Activated CD4-positive, alpha-beta T cell treated with anti-CD3 and anti-CD28 coated beads for 24 hours (primary cell): Measurements from ENCODE around the gene GEMIN5.

Source experiments
- DNase-seq, 2 donors: peaks; one replicate each; pipeline ENCODE4 v3.0.0-alpha.2; 2020; ENCODE audit warnings: low read depth in 2 of 2

GEMIN5 gene

GRCh38 chr5:154849264-154849785, 88.7 kb downstream of the GEMIN5 start:
- no peak for DNase-seq

- DNase-seq: no peak
Measured at GRCh38 chr5:154844809-154845208, 93.2 kb downstream of the GEMIN5 start.

DNA sequence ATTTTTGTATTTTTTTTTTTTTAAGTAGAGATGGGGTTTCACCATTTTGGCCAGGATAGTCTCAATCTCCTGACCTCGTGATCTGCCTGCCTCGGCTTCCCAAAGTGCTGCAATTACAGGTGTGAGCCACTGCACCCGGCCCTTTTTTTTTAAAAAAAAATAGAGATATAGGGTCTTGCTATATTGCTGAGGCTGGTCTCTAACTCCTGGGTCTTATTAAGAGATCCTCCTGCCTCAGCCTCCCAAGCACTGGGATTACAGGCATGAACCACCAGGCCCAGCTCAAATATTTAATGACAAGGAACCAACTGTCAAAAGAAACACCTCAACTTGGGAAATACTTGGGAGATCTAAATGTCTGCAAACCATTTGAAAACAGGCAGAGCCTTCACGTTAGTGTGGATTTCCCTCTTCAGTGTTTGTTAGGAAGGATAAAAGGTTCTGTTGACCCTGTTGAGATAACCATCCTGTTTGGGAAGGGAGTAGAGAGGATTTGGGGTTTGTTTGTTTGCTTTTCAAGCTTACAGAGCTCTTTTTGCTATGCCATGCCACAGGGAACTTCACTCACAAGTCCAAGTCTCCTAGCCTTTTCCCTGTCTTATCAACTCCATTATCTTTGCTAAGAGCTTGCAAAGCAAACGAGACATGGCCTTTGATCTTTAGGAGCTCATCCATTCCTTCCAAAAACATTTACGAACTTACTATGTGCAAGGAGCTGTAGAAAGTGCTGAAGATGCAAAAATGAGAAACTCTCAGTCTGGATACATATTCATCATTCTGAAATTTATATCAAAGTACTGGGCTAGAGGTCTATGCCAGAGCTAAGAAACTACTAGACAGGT, 95.1 kb downstream of the GEMIN5 start:
- DNase-seq: no peak

DNA sequence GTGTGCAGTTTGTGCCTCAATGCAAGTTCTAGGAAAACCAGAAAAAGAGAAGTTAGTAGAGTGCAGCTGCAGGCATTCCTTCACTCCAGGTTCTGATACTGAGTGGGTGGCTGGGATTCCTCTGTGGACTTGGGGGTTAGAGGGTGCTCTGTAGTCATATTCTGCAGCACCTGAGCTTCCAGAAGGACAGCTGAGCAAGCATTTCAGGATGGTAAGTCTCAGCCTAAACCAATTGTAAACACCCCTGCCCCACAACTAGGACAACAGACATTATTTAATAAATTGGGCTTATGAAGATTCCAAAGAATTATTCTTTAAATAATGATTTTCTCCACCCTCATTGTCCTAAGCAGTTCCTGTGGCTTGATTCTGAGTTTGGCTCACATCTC, 96.7 kb downstream of the GEMIN5 start:
- no peak for DNase-seq

- DNase-seq: no peak
Measured at GRCh38 chr5:154840435-154841272, 97.4 kb downstream of the GEMIN5 start.
